Activated CD4-positive, alpha-beta T cell treated with anti-CD3 and anti-CD28 coated beads, Interleukin-2, amount 50 U/mL, for 1 hour (primary cell): ENCODE data around the gene SUPT20HL1.
"Not testable (repeated sequence)": the region's sequence is repeated elsewhere in the genome, so short reads cannot be mapped to it uniquely, and the experiment has no call there.

Experiments used
- DNase-seq: peaks from one replicate; pipeline ENCODE4 v3.0.0-alpha.2; 2020

Gene SUPT20HL1

GRCh38 chrX:24360272-24360671 lies at the start of gene SUPT20HL1:
TSS of gene SUPT20HL1 (plus strand) at chrX:24360639. CDS start at chrX:24362761, 2,122 bp downstream.
- DNase-seq = no peak

- not testable (repeated sequence) for DNase-seq
These were observed 49.5 kb upstream of the SUPT20HL1 start for GRCh38 chrX:24310916-24311315.

GRCh38 chrX:24311507-24312248 lies 48.8 kb upstream of the SUPT20HL1 start:
- DNase-seq = not testable (repeated sequence)

GRCh38 chrX:24312249-24312607 lies 48.2 kb upstream of the SUPT20HL1 start:
- DNase-seq = not testable (repeated sequence)

GRCh38 chrX:24314019-24314635 lies 46.3 kb upstream of the SUPT20HL1 start, which contains the start of gene SUPT20HL2:
TSS of gene SUPT20HL2 (minus strand) at chrX:24314069. CDS start at chrX:24313315, 754 bp downstream.
- no peak for DNase-seq

GRCh38 chrX:24316111-24316510 lies 44.3 kb upstream of the SUPT20HL1 start:
- no peak for DNase-seq

- DNase-seq = no peak
These were observed 42.9 kb upstream of the SUPT20HL1 start for GRCh38 chrX:24317567-24317966.

- DNase-seq = no peak
These were observed 38.6 kb upstream of the SUPT20HL1 start for GRCh38 chrX:24321741-24322395.

- DNase-seq = no peak
These were observed 35.2 kb upstream of the SUPT20HL1 start for GRCh38 chrX:24325231-24325630.

- no peak for DNase-seq
These were observed 27.6 kb upstream of the SUPT20HL1 start for GRCh38 chrX:24332878-24333277.

GRCh38 chrX:24333371-24333770 lies 27.1 kb upstream of the SUPT20HL1 start:
- DNase-seq = no peak

GRCh38 chrX:24334461-24334860 lies 26.0 kb upstream of the SUPT20HL1 start:
- DNase-seq = no peak

GRCh38 chrX:24335871-24336270 lies 24.6 kb upstream of the SUPT20HL1 start:
- no peak for DNase-seq

- DNase-seq = no peak
These were observed 20.5 kb upstream of the SUPT20HL1 start for GRCh38 chrX:24339911-24340310.

GRCh38 chrX:24340501-24340900 lies 19.9 kb upstream of the SUPT20HL1 start:
- no peak for DNase-seq

GRCh38 chrX:24341795-24342194 lies 18.6 kb upstream of the SUPT20HL1 start:
- DNase-seq = no peak

- no peak for DNase-seq
These were observed 16.7 kb upstream of the SUPT20HL1 start for GRCh38 chrX:24343719-24344118.

- DNase-seq = no peak
These were observed 12.6 kb upstream of the SUPT20HL1 start for GRCh38 chrX:24347881-24348280.

- DNase-seq = no peak
These were observed 10.2 kb upstream of the SUPT20HL1 start for GRCh38 chrX:24350217-24350616.

GRCh38 chrX:24355095-24355494 lies 5.3 kb upstream of the SUPT20HL1 start:
- no peak for DNase-seq

GRCh38 chrX:24357106-24357505 lies 3.3 kb upstream of the SUPT20HL1 start:
- DNase-seq = no peak

- not testable (repeated sequence) for DNase-seq
These were observed 1.8 kb downstream of the SUPT20HL1 start for GRCh38 chrX:24362089-24362745.

GRCh38 chrX:24363432-24364181 lies 3.2 kb downstream of the SUPT20HL1 start:
- DNase-seq = not testable (repeated sequence)
